Upper lobe of left lung (tissue), 4 donors: ENCODE measurements around the gene ZC3H7A.

Source experiments
- POLR2A ChIP-seq, 4 donors: fragments of 450-650 bp; IDR thresholded peaks; one replicate each; pipeline ENCODE4 v1.5.1; 2016 to 2017; ENCODE audit warnings: antibody characterized with exemption in 4 of 4, mild to moderate bottlenecking in 2 of 4
- TF ChIP-seq, protein P1 (sequence below), 6 experiments: fragments of 450-650 bp in 4 of 6; fragments of 200-600 bp in 2 of 6; sonication (generic) in 2 of 6; IDR thresholded peaks; one replicate each; pipeline ENCODE4 v1.5.1; 2016 to 2019; ENCODE audit warnings: antibody characterized with exemption in 6 of 6

DNA sequence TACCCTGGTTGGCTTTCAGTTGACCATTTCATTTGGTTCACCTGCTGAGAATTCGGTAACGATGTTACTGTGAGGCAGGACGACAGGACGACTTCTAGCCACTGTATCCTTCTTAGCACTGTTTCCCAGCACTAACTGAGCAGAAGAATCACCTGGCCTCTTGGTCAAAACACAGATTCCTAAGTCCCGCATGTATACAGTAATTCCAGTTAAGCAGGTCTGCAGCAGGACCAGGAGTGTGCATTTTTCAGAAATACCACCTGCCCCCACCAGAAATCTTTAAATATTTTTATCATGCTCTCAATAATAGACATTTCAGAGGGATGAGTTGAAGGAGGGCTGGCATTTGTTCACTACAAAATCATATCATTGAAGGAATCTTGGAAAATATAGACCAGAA lies 31.6 kb upstream of the ZC3H7A start:
- no peak for TF ChIP-seq POLR2A (IDR thresholded peaks at IDR 0.05)
- TF ChIP-seq, protein P1, sequence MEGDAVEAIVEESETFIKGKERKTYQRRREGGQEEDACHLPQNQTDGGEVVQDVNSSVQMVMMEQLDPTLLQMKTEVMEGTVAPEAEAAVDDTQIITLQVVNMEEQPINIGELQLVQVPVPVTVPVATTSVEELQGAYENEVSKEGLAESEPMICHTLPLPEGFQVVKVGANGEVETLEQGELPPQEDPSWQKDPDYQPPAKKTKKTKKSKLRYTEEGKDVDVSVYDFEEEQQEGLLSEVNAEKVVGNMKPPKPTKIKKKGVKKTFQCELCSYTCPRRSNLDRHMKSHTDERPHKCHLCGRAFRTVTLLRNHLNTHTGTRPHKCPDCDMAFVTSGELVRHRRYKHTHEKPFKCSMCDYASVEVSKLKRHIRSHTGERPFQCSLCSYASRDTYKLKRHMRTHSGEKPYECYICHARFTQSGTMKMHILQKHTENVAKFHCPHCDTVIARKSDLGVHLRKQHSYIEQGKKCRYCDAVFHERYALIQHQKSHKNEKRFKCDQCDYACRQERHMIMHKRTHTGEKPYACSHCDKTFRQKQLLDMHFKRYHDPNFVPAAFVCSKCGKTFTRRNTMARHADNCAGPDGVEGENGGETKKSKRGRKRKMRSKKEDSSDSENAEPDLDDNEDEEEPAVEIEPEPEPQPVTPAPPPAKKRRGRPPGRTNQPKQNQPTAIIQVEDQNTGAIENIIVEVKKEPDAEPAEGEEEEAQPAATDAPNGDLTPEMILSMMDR (IDR thresholded peaks at IDR 0.05), result no peak
